Motor neuron (in vitro differentiated cells): ENCODE measurements around the gene CCDC102B. TPM values are rescaled to one million over a fixed set of nuclear protein-coding genes. Genes with fewer than 3 reads are reported as not detected.
"Not testable (repeated sequence)": the region's sequence is repeated elsewhere in the genome, so short reads cannot be mapped to it uniquely, and the experiment has no call there.

Experiments used
- ATAC-seq, 8 experiments: fragments of 200-7000 bp; cut with Tn5 transposase; replicated peaks in 6 of 8; 2 replicates each; pipeline ENCODE4 v1.8.0; 2021; ENCODE audit warnings: mild to moderate bottlenecking in 8 of 8, moderate library complexity in 8 of 8
- H3K27ac ChIP-seq, 2 donors: fragments of 250-450 bp; sonication (Bioruptor Pico); 2 replicates each; pipeline ENCODE4 v1.9.0; 2021; ENCODE audit warnings: antibody characterized with exemption in 2 of 2, mild to moderate bottlenecking in 2 of 2, moderate library complexity in 1 of 2
- H3K4me1 ChIP-seq, 2 donors: fragments of 250-450 bp; sonication (Bioruptor Pico); replicated peaks in 1 of 2; 2 replicates each; pipeline ENCODE4 v1.6.1; 2021; ENCODE audit warnings: antibody characterized with exemption in 2 of 2, mild to moderate bottlenecking in 2 of 2, moderate library complexity in 1 of 2
- H3K4me3 ChIP-seq, 5 donors: fragments of 250-450 bp; sonication (Bioruptor Pico); 2 replicates each; pipeline ENCODE4 v1.9.0; 2021; ENCODE audit warnings: antibody characterized with exemption in 5 of 5, mild to moderate bottlenecking in 5 of 5, moderate library complexity in 4 of 5
- WGBS, 10 experiments: fragments of 450-650 bp; shearing (Covaris generic); methylation state at CpG; one replicate each; pipeline ENCODE4 v1.0.0; 2022; 5-methylcytosine and 5-hydroxymethylcytosine counted together
- in situ Hi-C, 9 experiments: fragments of 400-800 bp; cut with MboI; loops; one replicate each; pipeline ENCODE4 v1.15.0; 2021; ENCODE audit warnings: low sequenced_read_pairs in 9 of 9, low pct_unique_long_range_greater_than_20kb in 2 of 9; ENCODE audit not compliant: unreplicated experiment in 9 of 9
- total RNA-seq, 8 experiments: library from RNA; unstranded; fragments of 300-600 nt; gene quantifications; 2 replicates each; pipeline versions ENCODE4 v1.2.3 to v1.2.4, GENCODE V29; 2022

CCDC102B gene
- total RNA-seq, 8 experiments from 2014 or later = 4.4 to 15.0 (median 8.8) TPM

DNA sequence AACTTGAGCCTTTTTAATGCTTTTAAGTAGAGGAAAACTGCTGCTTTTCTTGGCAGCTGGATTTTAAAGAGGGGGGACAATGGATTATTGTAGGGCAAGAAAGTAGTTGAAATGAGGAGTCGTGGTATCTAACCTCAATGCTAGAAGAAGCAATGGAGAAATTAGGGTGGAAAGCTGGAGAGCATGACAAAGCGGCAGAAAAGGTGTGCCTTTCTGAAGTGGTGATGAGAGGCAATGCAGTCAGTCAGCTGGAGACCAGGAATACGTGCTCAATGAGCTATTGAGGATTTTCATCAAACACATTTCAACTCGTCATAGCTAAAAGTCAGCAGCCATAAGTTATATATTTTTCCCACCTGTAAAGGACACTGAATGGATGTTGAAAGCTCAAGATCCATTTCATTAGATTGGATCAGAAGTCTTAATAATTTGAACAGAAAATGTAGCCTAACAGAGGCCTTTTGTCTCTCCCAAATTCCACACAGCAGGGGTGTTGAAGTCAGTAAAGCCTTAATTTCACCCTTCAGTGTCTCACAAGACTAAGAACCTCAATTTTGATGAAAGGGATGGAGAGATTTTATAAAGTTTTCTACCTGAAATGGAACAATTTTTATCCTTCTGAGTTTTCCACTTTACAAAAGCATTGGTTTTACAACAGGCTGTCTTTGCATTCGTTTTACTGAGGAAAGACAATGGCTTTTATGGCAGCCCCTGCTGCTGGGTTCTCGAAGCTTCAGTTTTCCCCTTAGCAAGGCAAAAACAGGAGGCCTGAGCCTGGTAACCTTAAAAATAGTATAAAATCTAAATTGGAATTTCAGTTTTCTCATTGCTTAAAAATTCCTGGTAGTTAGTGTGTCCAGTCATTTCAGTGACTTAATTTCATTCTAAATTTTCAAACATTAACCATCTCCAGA is 131.1 kb downstream of the CCDC102B start:
- Histone ChIP-seq H3K4me1 (no peaks in the 10 kb centered on the region), H3K4me3 (no peak overlapping the region), H3K27ac (no peak overlapping the region)
- in situ Hi-C loops = no loop called here
- 28 to 71% (median 56%) methylated on average over 1 to 6 of the region's 6 CpGs for WGBS, 10 experiments
- ATAC-seq = no peak

DNA sequence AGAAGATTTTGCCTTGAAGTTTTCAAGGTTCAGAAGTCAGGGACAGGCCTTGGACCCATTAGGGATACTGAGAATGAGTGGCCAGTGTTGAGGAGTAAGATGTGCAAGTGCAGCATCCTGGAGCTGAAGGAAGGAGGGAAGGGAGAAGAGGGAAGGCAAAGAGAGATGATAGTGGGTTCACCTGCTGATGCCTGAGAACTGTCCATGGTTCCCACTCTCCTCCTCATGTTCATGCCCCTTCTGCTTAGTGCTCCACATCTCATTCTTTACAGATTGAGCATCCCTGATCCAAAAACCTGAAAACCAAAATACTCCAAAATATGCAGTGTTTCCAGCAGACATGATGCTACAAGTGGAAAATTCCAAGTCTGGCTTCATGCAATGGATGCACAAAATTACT is 137.8 kb downstream of the CCDC102B start:
- H3K4me1 ChIP-seq = peaks cover 3% of the 10 kb centered on the region in 2 donors
- in situ Hi-C loops = no loop called here
- no peak overlapping the region for H3K27ac ChIP-seq
- no peak overlapping the region for H3K4me3 ChIP-seq
- ATAC-seq = no peak

DNA sequence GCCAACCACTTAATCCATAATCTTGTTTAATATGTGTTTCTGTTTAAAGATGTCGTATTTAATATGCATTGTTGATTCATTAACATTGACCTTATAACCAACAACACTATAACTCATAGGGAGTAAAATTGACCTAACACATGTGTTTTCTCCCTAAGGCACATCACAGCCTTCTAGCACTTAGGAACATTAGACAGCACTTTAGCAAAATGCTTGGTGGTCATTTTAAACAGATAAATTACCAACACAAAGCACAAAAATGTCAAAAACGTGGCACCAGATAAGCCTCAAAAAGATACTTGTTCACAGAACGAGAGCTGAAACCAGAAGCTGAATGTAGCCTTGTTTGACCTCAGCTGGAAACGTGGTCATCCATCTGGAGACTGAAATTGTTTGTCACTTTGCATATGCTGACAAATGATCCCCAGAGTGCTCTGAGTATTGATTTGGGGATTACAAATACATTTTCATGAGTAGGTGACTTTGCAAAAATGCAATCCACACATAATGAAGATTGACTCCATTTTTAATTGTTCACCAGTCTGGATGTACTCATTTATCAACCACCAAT is 139.2 kb downstream of the CCDC102B start:
- no peak overlapping the region for H3K27ac ChIP-seq
- WGBS, 10 experiments = 31 to 80% (median 41%) methylated on average over 1 to 4 of the region's 4 CpGs
- peaks cover 3% of the 10 kb centered on the region in 2 donors for H3K4me1 ChIP-seq
- peak in 5 of 8 experiments; percentile 52 to 98 (median 88) for ATAC-seq
- in situ Hi-C loops = no loop called here
- H3K4me3 ChIP-seq = no peak overlapping the region

DNA sequence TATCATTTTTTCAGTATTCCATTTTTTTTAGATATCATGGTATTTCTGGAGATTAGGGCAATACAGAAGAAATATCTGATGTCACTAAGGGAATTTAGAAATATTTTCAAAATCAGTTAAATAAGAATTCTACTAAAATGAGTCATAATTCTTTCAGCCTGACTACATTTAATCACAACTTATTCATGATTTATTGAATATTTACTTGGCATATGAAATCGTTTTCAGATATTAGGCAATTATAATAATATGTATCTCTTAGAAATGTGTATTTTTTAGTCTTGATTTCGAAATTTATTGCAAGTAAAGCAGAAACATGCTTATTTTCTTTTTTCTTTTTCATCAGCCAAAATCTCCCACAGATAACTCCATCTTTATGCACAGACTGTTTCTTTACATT is 142.2 kb downstream of the CCDC102B start:
- ATAC-seq = no peak
- H3K4me1 ChIP-seq = peaks cover 3% of the 10 kb centered on the region in 2 donors
- no peak overlapping the region for H3K27ac ChIP-seq
- H3K4me3 ChIP-seq = no peak overlapping the region
- WGBS, 10 experiments = 0 to 71% (median 40%) methylated on average over 1 to 2 of the region's 2 CpGs
- in situ Hi-C loops = no loop called here

DNA sequence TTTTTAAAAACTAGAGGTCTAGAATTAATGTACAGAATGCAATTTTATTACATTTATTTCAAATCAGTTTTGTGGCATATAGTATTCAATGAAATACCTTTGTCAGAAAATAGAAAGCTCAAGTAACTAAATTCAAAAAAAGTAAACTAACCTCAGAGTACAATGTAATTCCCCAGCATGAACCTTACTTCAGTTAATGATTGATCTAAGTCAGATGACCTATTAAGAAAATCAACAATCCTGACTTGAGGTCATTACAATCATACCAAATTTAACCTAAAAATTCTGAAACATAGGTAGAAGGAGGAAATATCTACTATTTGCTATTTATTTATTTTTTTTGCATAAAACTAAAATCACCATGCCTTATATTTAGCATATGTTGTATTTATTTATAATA is 142.9 kb downstream of the CCDC102B start:
- H3K4me3 ChIP-seq = no peak overlapping the region
- no peak overlapping the region for H3K27ac ChIP-seq
- in situ Hi-C loops = no loop called here
- peaks cover 3% of the 10 kb centered on the region in 2 donors for H3K4me1 ChIP-seq
- no peak for ATAC-seq

DNA sequence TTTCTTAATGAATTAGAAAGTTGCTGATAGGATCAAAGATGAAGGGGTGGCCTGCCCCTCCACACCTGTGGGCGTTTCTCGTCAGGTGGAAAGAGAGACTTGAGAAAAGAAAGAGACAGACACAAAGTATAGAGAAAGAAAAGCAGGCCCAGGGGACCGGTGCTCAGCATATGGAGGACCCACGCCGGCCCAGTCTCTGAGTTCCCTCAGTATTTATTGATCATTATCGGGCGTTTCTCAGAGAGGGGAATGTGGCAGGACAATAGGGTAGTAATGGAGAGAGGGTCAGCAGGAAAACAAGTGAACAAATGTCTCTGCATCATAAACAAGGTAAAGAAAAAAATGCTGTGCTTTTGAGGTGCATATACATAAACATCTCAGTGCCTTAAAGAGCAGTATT is 144.3 kb downstream of the CCDC102B start:
- H3K4me3 ChIP-seq = no peak overlapping the region
- no peaks in the 10 kb centered on the region for H3K4me1 ChIP-seq
- in situ Hi-C loops = no loop called here
- H3K27ac ChIP-seq = no peak overlapping the region
- ATAC-seq = no peak
- 42 to 90% (median 80%) methylated on average over 1 to 7 of the region's 7 CpGs for WGBS, 10 experiments

DNA sequence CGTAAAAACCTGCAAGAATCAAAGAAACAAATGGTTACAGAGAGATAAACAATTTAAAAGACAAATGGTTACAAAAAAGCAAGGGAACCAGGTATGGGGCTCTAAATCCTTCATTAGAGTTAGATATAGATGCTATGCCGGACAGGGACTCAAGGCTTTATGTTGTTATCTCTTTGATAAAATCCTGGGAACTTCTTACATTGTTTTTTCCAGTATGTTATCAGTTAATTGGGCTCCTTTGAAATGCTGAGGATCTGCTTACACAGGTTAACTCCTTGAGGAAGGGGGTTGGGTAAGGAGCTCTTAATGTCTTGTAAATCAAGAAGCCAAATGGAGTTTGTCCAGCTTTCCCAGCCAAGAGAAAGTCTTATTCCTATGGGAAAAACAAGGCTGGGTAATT is 146.0 kb downstream of the CCDC102B start:
- 40 to 100% (median 88%) methylated on average over 1 to 2 of the region's 2 CpGs for WGBS, 10 experiments
- H3K4me3 ChIP-seq, in situ Hi-C loops, H3K4me1 ChIP-seq, ATAC-seq, H3K27ac ChIP-seq: not testable (repeated sequence)

DNA sequence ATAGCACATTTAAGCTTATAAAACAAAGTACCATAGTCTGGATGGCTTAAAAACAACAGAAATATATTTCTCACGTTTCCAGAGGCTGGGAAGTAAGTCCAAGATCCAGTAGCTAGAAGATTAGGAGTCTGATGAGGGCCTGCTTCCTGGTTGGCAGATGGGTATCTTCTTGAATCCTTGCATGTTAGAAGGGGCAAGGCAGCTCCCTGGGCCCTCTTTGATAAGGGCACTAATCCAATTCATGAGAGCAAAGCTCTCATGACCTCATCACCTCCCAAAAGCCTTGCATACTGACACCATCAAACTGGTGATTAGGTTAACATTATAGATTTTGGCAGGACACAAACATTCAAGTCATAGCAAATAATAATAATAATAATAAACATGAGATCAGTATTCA is 146.4 kb downstream of the CCDC102B start:
- WGBS, 10 experiments = 0 to 75% (median 25%) methylated on average over 1 of the region's 1 CpG; no CpG with 5 or more reads in 6 of the 10 experiments

DNA sequence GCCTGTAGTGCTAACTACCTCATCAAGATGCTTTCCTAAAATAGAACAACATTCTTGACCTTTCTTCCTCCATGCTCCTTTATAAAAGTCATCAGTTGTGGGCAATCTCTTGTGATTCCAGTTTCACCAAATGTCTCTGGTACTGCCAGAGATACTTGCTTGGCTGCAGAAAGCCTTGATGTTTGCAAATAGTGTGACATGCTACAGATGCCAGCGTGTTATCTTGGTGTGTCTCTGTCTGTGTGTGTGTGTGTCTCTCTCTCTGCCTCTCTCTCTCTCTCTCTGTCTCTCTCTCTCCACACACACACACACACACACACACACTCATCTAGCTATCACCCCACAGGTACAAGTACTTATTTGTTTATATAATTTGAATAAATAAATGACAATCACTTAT is 146.9 kb downstream of the CCDC102B start:
- ATAC-seq = no peak
- 80 to 100% (median 83%) methylated on average over 1 of the region's 1 CpG; no CpG with 5 or more reads in 6 of the 10 experiments for WGBS, 10 experiments
- Histone ChIP-seq H3K4me1 (no peaks in the 10 kb centered on the region), H3K27ac (no peak overlapping the region), H3K4me3 (no peak overlapping the region)
- in situ Hi-C loops = no loop called here

More for the DNA sequence above, 146.4 kb downstream of the CCDC102B start:
- no peak overlapping the region for H3K4me3 ChIP-seq
- no peak overlapping the region for H3K27ac ChIP-seq
- no peak for ATAC-seq
- H3K4me1 ChIP-seq = no peaks in the 10 kb centered on the region
- in situ Hi-C loops = no loop called here

DNA sequence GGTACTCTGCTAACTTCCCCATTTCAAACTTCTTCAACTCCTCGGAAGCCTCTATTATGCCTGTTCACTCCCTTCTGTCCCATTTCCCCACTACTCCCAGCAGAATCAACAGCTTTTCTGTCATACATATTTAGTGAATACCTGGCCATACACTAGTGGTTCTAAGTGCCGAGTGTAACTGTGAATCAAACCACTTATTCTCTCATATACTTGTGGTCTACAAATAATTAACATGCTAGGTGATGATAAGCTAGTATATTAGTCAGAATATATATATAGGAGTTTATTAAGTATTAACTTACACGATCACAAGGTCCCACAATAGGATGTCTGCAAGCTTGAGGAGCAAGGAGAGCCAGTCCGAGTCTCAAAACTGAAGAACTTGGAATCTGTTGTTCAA is 150.7 kb downstream of the CCDC102B start:
- 51 to 100% (median 86%) methylated on average over 1 to 4 of the region's 4 CpGs; no CpG with 5 or more reads in 1 of the 10 experiments for WGBS, 10 experiments
- Histone ChIP-seq H3K4me3 (no peak overlapping the region), H3K4me1 (no peaks in the 10 kb centered on the region), H3K27ac (no peak overlapping the region)
- no peak for ATAC-seq
- in situ Hi-C loops = no loop called here

DNA sequence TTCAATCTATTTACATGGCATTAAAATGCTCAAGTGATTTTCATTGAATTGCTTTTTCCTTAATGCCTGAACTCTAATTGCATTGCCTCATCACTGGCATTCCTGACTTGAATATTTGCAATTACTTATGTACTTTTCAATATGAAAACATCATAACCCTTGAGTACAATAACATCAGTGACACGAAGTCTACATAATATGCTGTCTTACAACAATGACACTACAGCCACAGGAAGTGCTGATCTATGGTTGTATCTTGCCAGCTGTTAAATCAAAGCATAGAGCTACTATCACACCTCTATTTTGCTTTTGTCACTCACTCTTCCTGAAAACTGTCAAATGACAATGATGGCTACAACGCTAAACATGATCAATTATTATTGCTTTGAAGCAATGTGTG is 156.9 kb downstream of the CCDC102B start:
- no peak overlapping the region for H3K4me3 ChIP-seq
- in situ Hi-C loops = no loop called here
- peaks cover 0 to 5% of the 10 kb centered on the region in 2 donors for H3K4me1 ChIP-seq
- ATAC-seq = peak in 4 of 8 experiments; percentile 40 to 69 (median 60)
- 18 to 100% (median 53%) methylated on average over 1 to 2 of the region's 2 CpGs; no CpG with 5 or more reads in 2 of the 10 experiments for WGBS, 10 experiments
- H3K27ac ChIP-seq = no peak overlapping the region

DNA sequence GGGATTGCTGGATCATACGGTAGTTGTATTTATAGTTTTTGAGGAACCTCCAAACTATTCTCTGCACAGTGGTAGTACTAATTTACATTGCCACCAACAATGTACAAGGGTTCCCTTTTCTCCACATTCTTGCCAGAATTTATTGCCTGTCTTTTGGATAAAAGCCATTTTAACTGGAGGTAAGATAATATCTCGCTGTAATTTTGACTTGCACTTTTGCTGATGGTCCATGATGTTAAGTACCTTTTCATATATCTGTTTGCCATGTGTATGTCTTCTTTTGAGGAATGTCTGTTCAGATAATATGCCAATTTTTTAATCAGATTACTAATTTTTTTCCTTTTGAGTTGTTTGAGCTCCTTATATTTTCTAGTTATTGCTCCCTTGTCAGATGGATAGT is 158.8 kb downstream of the CCDC102B start:
- in situ Hi-C loops = no loop called here
- WGBS, 10 experiments = 8 to 100% (median 71%) methylated on average over 1 to 2 of the region's 2 CpGs; no CpG with 5 or more reads in 1 of the 10 experiments
- H3K4me1 ChIP-seq = peaks cover 0 to 5% of the 10 kb centered on the region in 2 donors
- no peak overlapping the region for H3K4me3 ChIP-seq
- ATAC-seq = no peak
- H3K27ac ChIP-seq = no peak overlapping the region

DNA sequence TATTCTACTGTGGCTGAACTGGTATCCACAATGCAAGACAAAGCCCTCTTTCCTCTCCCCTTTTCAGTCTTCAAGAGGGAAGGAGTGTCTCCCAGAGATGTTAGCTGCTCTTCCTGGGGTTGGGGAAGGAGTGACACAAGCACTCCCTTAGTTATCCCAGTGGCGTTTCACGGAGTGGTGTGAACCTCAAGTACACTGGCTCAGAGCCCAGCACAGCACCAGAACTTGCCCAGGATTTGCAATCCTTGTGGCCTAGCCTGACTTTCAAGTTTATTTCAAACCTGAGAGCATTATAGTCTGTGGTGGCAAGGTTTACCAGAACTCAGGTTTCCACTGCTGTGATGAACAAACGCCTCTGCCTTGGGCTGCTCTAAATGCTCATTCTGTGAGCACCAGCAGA is 162.5 kb downstream of the CCDC102B start:
- in situ Hi-C loops = no loop called here
- Histone ChIP-seq H3K4me3 (no peak overlapping the region), H3K27ac (no peak overlapping the region), H3K4me1 (peaks cover 0 to under 1% of the 10 kb centered on the region in 2 donors)
- no peak for ATAC-seq
- whole genome bisulfite sequencing, 10 experiments = 80% methylated on average over 1 of the region's 3 CpGs; no CpG with 5 or more reads in 8 of the 10 experiments
